ENCODE measurements around the gene COMT. TPM values are rescaled to one million over a fixed set of nuclear protein-coding genes. Genes with fewer than 3 reads are reported as not detected.
A peak's percentile ranks its signal among the peaks of the same experiment; 100 is the strongest.

Gene COMT
- total and polyA plus RNA-seq, 9 of the 15 experiments (the other 6 are each of a cell fraction or from before 2014, with no cell fraction given) = 12.5 to 351 (median 155) TPM

- no peak for TF ChIP-seq THRA (IDR thresholded peaks at IDR 0.05)
- TF ChIP-seq RAD21 (CRISPR knock-in tag; conservative IDR thresholded peaks at IDR 0.05 in 1 of 2, IDR thresholded peaks at IDR 0.05 in 1 of 2) = no peak
- no peak for TF ChIP-seq ZBTB40 (IDR thresholded peaks at IDR 0.05)
- TF ChIP-seq ZBTB40 (CRISPR knock-in tag; IDR thresholded peaks at IDR 0.05) = peak; percentile 29; the same call in 1 of the 2 replicates
- TF ChIP-seq NONO (IDR thresholded peaks at IDR 0.05; ENCODE audit: low read depth in 2 of 2, low read length in 1 of 2) = no peak
- no peak for TF ChIP-seq MAFG (tag; conservative IDR thresholded peaks at IDR 0.05)
- TF ChIP-seq SMARCA5 (IDR thresholded peaks at IDR 0.05) = no peak
- no peak for TF ChIP-seq ZNF280A (IDR thresholded peaks at IDR 0.05; ENCODE audit: low read depth, partially characterized antibody)
- TF ChIP-seq ZNF217 (CRISPR knock-in tag; IDR thresholded peaks at IDR 0.05) = no peak
- no peak for TF ChIP-seq ZNF146 (CRISPR knock-in tag; IDR thresholded peaks at IDR 0.05; ENCODE audit: unreplicated experiment)
- no peak for TF ChIP-seq SFPQ (IDR thresholded peaks at IDR 0.05; ENCODE audit: low read depth, low read length)
- TF ChIP-seq ZBTB43 (CRISPR knock-in tag; IDR thresholded peaks at IDR 0.05) = no peak
Measured at GRCh38 chr22:19983741-19984140, 42.2 kb downstream of the COMT start (continued).
